Activated naive CD4-positive, alpha-beta T cell (primary cell): ENCODE results near the gene AP5S1.
A peak's percentile ranks its signal among the peaks of the same experiment; 100 is the strongest.
"Not testable (repeated sequence)": the region's sequence is repeated elsewhere in the genome, so short reads cannot be mapped to it uniquely, and the experiment has no call there.

Experiments used
- DNase-seq, 4 experiments: peaks; one replicate each; lab custom pipeline; 2025; lab: John Stamatoyannopoulos, UW

AP5S1 gene

DNA sequence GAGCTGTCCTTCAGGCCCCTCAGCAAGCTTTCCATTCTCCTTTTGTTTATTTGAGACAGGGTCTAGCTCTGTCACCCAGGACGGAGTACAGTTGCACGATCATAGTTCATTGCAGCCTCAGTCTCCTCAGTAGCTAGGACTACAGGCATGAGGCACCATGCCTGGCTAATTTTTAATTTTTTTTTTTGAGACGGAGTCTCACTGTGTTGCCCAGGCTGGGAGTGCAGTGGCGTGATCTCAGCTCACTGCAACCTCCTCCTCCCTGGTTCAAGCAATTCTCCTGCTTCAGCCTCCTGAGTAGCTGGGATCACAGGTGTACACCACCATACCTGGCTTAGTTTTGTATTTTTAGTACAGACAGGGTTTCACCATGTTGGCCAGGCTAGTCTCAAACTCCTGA is 31.1 kb upstream of the AP5S1 start:
- not testable (repeated sequence) for DNase-seq

DNA sequence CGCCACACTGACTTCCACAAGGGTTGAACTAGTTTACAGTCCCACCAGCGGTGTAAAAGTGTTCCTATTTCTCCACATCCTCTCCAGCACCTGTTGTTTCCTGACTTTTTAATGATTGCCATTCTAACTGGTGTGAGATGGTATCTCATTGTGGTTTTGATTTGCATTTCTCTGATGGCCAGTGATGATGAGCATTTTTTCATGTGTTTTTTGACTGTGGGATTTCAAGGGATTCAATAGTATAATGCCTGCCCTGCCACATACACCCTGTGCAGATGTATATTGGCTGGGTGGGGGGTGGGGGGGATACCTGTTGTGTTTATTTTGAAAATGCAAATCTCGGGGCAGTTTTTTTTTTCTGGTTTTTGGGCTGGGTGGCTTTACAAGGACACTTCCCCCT is 26.2 kb upstream of the AP5S1 start:
- DNase-seq, result not testable (repeated sequence)

DNA sequence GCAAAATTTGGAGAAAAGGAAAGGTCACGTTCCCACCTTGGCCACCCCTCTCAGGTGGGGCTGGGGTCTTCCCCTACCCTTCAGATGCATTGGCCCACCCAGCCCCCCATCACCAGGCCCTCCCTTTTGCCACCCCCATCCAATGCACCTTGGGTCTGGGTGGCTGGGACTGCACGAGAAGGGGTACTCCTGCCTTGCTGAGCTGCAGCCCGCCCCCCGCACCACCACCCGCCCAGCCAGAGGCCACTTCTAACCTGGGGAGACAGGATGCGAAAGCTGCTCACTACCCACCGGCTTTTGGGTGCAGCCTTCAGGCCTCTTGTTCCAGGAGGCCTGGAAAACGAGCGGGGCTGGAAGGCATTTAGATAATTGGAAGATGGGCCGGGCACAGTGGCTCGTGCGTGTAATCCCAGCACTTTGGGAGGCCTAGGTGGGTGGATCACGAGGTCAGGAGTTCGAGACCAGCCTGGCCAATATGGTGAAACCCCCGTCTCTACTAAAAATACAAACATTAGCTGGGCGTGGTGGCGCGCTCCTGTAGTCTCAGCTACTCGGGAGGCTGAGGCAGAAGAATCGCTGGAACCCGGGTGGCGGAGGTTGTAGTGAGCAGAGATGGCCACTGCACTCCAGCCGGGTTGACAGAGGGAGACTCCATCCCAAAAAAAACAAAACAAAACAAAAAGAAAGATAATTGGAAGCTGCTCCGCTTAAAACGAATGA is 25.5 kb upstream of the AP5S1 start:
- no peak for DNase-seq

DNA sequence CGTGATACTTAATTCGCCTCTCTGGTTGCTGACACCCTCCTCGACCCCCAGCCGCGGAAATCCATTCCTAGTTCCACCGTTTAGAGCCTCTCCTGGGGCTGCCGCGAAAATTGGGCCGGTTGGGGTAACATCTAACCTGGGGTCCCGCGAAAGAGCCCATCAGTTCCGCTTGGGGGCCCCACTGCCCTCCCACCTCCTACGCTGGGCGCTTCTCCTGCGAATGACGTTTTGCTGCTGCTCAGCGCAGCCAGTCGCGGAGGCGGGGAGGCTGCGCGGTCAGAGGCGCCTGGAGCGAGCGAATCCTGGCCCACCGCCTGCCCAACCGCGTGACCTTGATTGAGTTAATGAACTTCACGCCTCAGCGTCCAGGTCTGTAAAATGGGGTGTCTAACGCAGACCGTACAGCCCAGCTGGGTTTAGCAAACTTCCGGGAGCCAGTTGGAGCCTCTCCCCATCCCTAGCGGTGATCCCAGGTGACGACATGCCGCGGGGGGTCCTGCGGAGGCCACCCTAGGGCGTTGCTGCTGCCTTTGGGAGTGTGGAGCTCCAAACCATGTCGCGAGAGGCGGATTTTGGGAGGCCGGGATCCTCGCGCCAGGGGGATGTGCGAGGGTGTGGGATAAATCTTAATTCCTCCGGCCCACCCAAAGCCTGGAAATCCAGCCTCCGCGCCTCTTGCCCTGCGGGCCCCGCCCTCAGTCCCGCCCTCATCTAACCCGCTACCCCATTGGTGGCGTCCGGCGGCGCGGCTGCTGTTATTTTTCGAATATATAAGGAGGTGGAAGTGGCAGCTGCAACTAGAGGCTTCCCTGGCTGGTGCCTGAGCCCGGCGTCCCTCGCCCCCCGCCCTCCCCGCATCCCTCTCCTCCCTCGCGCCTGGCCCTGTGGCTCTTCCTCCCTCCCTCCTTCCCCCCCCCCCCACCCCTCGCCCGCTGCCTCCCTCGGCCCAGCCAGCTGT is 24.6 kb upstream of the AP5S1 start, which contains the start of gene CDC25B:
CDC25B (plus strand) TSS at position 800 of the 958 bp plus-strand sequence. CDS start 222 bp downstream, outside the sequence.
- peak; percentile 67 to 88 (median 78) for DNase-seq

DNA sequence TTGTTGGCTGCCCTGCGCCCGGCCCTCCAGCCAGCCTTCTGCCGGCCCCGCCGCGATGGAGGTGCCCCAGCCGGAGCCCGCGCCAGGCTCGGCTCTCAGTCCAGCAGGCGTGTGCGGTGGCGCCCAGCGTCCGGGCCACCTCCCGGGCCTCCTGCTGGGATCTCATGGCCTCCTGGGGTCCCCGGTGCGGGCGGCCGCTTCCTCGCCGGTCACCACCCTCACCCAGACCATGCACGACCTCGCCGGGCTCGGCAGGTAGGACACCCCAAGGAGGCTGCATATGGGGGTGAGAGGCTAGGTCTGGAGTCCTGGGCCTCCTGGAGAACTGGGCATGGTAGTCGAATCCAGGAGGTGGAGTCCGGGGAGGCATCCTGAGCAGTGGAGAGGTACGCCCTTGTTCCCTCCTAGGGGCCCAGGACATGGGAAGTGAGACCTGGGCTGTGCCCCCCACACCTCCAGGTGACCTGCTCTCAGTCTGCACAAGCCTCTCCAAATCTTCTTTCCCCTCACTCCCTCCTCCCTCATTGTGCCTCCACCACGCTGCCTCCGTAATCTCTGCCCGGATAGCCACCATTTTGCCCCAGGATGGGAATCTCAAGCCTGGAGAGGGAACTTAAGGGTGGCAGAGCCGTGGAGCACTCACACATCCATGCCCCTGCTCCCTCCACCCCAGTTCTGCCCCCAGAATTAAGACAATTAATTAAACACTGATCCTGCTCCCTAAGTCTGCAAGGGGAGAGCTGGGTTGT is 23.7 kb upstream of the AP5S1 start:
- DNase-seq, result no peak

DNA sequence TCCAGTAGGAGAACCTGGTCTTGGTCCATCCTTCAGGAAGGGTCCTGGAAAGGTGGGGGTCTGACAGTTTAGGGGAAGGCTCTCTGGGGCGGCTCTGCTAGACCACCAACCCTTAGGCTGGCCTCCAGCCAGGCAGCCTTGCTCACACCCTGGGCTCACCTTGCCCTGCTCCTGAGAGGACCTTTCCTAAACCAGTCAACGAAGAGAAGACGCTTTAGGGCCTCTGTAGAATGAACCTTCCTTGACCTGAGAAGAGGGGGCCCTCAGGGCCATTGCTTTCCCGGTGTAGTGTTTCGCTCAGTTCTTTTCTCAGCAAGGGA is 23.2 kb upstream of the AP5S1 start:
- DNase-seq, result no peak

DNA sequence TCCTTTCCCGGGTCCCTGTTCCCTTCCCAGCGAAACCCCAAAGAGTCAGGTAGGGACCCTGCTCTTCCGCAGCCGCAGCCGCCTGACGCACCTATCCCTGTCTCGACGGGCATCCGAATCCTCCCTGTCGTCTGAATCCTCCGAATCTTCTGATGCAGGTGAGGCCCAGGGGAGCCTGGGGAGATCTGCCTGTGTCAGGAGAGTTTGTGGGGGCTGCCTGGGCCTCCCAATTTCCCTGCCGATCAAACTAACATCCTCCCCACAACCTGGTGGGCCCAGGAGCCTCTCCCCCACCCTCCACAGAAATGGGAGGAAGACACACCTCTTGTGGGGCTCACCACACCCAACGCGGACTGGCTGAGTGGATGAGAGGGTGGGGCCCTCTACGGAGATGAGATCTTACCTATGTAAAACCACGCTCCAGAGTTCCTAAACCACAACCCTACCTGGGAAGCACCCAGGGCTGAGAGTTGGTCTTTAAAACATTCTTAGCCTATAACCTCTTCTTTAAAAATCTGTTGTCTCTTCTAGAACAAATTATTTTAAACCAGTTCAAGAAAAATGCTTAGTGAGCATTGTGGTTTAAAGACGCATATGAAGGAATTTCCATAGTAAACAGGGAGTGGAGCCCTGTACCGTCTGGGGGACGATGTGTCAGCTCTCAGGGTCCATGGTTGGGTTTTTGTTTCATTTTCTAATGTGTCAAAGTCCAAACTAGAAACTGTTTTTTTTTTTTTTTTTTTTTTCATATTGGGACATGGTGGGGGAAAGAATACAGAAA is 22.6 kb upstream of the AP5S1 start:
- DNase-seq, result no peak

DNA sequence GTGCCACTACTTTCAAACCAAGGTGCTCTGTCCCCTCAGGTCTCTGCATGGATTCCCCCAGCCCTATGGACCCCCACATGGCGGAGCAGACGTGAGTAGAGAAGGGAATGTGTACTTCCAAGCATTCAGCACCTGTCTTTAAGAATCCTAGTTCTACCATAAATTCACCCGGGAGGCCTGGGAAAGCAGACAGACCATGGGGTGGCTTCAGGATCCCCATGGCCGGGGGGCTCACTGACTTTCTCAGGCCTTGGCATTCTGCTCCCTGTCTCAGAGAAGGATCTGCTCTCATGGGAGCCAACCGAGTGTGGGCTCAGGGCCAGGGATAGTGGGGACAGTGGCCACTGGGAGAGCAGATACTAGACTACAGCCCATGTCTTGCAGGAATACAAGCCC is 22.0 kb upstream of the AP5S1 start:
- no peak for DNase-seq

DNA sequence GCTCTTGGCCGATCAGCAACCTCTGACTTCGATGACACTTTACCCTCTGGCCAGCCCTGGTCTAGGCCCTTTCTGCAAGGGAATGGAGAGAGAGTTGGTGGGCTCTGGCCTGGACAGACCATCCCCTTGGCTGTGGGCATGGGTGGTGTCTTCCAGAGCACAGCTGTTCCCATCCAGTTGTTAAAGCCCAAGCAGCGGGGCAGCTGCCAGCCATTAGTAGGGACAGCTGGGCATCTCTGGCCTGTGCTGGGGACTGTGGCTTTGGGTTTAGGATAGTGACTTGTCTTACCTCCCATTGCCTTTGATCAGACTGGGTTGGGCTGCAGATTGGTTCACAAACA is 21.5 kb upstream of the AP5S1 start:
- DNase-seq, result no peak

DNA sequence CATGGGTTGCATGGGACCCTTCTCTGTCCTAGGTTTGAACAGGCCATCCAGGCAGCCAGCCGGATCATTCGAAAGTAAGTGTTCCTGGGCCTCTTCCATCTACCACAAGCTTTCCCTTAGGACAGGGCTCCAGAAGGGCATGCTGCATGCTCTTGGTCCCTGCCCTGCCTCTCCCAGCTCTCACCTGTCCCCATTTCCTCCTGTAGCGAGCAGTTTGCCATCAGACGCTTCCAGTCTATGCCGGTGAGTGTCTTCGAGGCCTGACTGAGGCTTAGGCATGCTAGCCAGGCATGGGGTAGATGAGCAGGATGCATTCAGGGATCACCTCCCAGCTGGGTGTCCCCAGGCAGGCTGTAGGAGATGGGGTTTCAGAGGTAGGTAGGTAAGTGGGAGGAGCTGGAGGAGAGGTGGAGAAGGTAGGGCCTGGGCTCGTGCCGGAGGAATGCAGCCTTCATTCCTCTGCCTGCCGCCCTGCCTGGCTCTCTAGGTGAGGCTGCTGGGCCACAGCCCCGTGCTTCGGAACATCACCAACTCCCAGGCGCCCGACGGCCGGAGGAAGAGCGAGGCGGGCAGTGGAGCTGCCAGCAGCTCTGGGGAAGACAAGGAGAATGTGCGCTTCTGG is 20.0 kb upstream of the AP5S1 start:
- no peak for DNase-seq

DNA sequence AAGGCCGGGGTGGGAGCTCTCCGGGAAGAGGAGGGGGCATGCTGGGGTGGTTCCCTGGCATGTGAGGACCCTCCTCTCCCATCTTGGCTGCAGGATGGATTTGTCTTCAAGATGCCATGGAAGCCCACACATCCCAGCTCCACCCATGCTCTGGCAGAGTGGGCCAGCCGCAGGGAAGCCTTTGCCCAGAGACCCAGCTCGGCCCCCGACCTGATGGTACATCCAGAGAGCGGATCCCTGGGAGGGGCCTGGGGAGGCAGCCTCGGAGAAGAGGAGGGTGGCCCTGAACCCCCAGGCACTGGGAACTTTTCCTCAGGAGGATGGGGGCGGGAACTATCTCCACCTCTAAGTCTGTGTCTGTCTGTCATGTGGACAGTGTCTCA is 19.5 kb upstream of the AP5S1 start:
- no peak for DNase-seq

DNA sequence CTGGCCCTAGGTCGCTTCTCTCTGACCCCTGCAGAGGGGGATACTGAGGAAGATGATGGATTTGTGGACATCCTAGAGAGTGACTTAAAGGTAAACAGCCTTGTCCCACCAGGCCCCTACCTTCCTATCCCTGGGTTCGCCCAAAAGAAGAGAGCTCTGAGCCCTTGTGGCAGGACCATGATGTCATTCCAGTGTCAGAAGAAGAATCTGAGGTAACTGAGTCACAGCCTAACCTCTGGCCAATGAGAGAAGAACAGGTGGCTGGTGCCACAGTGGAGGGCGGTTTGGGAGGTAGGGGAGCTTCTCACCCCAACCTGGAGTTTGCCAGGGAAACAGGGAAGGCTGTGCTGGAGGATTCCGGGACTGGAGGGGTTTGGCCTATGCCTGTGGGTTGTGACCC is 19.0 kb upstream of the AP5S1 start:
- DNase-seq, result no peak

DNA sequence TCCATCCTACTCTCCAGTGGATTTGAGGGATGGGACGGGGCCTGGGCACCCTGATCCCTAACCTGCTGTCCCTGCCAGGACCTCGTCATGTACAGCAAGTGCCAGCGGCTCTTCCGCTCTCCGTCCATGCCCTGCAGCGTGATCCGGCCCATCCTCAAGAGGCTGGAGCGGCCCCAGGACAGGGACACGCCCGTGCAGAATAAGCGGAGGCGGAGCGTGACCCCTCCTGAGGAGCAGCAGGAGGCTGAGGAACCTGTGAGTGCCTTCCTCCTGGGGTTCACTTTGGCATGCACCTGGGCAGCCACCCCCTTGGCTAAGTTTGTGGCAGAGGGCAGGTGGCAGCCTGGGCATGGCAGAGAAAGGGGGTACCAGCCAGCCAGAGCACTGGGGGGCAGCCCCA is 18.5 kb upstream of the AP5S1 start:
- DNase-seq, result no peak

DNA sequence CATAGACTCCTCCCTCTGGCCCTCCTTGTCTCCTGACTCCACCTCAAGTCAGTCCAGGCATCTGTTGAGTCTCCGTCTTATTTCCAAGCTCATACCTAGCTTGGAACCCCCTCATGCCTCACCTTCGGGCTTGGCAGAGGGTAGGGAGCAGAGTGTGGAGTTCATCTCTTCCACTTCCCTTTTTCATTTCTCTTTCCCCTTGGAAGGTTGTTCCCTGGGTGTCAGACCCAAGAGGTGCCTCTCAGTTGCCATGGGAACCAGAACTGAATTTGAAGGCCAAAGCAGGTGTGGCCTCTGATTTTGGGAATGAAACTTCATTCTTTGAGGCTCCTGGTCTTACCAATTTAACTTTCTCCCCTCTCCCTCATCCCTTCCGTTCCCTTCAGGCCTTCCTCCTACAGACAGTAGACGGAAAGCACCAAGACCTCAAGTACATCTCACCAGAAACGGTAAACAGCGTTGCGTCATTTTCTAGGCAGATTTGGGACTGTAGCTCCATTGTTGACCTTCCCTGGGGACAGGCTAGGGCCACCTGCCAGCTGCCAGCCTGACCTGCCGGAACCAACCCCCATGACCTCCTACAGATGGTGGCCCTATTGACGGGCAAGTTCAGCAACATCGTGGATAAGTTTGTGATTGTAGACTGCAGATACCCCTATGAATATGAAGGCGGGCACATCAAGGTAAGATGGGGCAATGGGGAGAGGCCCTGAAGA is 17.7 kb upstream of the AP5S1 start:
- no peak for DNase-seq

DNA sequence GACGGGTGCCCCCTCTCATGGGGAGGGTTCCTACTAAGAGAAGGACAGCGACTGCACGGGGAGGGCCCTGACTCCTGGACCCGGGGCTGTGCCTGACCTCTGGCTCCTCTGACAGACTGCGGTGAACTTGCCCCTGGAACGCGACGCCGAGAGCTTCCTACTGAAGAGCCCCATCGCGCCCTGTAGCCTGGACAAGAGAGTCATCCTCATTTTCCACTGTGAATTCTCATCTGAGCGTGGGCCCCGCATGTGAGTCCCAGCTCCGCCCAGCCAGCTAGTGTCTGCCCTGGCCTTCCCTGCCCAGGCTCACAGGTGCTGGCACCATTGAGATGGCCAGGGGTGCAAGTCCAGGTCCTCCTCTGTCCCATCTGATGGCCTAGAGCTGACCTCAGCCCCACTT is 17.1 kb upstream of the AP5S1 start:
- DNase-seq, result no peak

DNA sequence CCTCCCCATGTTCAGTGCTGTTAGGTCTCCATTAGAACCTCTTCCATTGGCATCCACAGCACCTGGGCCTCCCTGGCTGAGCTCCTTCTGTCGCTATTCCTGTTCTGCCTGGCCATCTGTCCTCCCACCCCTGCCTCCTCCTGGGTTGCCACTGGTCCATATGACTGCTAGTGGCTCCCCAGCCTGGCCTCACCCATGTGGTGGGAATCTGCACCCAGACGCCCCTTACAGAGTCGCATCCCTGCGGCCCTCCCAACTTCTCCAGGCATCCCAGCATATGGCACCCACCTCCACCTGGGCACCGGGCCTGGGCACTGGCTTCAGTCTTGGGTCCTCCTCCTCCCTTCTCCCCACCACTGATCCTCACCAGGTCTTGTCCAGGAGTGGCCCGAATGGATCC is 16.5 kb upstream of the AP5S1 start:
- no peak for DNase-seq

DNA sequence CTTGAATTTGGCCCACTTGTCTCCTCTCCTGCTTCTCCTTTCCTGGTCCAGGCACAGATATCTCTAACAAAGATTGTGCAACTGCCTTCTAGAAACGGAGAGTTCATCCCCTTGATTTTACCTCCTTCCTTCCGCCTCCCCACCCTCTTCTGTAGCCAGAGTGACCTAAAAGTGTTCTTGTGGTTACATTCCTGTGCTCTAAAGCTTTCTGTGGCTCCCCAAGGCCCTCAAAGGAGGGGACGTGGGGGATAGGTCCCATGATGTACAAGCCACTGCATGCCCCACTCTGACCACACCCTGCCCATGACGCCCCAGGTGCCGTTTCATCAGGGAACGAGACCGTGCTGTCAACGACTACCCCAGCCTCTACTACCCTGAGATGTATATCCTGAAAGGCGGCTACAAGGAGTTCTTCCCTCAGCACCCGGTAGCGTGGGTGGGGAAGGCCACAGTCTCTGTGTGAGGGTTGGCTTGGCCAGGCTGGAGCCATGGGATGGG is 16.0 kb upstream of the AP5S1 start:
- no peak for DNase-seq

DNA sequence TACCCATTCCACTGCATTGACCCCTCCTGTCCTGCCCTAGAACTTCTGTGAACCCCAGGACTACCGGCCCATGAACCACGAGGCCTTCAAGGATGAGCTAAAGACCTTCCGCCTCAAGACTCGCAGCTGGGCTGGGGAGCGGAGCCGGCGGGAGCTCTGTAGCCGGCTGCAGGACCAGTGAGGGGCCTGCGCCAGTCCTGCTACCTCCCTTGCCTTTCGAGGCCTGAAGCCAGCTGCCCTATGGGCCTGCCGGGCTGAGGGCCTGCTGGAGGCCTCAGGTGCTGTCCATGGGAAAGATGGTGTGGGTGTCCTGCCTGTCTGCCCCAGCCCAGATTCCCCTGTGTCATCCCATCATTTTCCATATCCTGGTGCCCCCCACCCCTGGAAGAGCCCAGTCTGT is 15.6 kb upstream of the AP5S1 start:
- no peak for DNase-seq

DNA sequence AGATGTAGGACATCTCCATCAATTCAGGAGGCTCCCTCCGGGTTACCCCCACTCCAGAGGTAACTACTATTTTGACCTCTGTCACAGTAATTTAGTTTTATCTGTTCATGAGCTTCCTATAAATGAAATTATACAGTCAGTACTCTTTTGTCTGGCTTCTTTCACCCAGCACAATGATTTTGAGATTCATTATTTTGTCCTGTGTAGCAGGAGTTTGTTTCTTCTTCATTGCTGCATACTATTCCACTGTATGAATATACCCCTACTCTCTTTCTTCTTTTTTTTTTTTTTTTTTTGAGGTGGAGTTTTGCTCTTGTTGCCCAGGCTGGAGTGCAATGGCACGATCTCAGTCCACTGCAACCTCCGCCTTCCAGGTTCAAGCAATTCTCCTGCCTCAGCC is 11.8 kb upstream of the AP5S1 start:
- no peak for DNase-seq

DNA sequence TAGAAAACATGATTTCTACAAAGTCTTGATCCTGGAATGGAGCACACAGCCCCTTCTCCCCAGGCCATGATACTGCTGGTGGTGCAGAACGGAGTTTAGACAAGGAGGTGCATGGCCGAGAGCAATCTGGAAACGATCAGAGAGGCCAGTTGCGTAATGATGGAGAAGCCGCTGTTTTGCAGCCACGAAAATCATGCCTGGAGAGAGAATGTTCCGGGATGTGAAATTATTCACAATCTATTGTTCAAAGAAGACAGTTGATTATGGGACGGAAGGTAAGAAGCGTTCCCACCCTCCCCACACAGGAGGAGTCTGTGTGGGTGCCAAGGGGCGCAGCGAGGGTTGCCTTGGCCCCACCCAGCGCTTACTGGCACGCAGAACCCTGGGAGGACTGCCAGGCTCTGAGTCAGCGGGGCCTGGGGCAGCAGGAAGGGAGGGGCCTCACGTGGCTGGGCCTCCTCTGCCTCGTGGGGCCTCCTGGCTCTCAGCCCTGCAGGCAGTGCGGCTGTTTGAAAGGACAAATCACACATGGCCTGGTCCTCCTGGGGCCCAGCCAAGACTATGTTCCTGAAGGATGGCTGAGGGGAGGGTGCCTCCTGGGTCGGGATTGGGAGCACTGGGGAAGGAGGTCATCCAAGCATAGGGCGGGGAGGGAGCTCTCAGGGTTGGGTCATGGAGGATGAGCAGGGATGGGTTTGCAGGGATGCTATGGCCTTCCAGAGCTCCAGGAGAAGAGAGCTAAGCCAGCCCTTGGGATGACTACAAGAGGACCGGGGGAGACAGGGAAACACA is 8.7 kb upstream of the AP5S1 start:
- peak; percentile 52 to 95 (median 76) for DNase-seq
